HG02973 (cell line): ENCODE results near the gene PFDN4.

ENCODE experiments used
- ATAC-seq: cut with Tn5 transposase; IDR thresholded peaks from one replicate; pipeline ENCODE4 v1.9.1; 2021; ENCODE audit warnings: moderate library complexity; ENCODE audit not compliant: unreplicated experiment

The PFDN4 gene

GRCh38 chr20:54200487-54201267 is 7.2 kb upstream of the PFDN4 start:
- ATAC-seq: no peak

- no peak for ATAC-seq
Measured at GRCh38 chr20:54201268-54201846, 6.5 kb upstream of the PFDN4 start.

GRCh38 chr20:54203281-54203680 is 4.6 kb upstream of the PFDN4 start:
- no peak for ATAC-seq

- no peak for ATAC-seq
Measured at GRCh38 chr20:54204063-54204462, 3.8 kb upstream of the PFDN4 start.

GRCh38 chr20:54204481-54204880 is 3.4 kb upstream of the PFDN4 start:
- no peak for ATAC-seq

- no peak for ATAC-seq
Measured at GRCh38 chr20:54205450-54205849, 2.4 kb upstream of the PFDN4 start.

GRCh38 chr20:54207053-54207742 is 689 bp upstream of the PFDN4 start:
- no peak for ATAC-seq

- ATAC-seq: no peak
Measured at GRCh38 chr20:54208548-54209176, 775 bp downstream of the PFDN4 start.

- no peak for ATAC-seq
Measured at GRCh38 chr20:54209216-54209813, 1.4 kb downstream of the PFDN4 start.

- no peak for ATAC-seq
Measured at GRCh38 chr20:54212226-54212625, 4.3 kb downstream of the PFDN4 start.

GRCh38 chr20:54212871-54213270 is 5.0 kb downstream of the PFDN4 start:
- ATAC-seq: no peak

GRCh38 chr20:54214566-54214965 is 6.7 kb downstream of the PFDN4 start:
- ATAC-seq: no peak

GRCh38 chr20:54215157-54215789 is 7.4 kb downstream of the PFDN4 start:
- ATAC-seq: no peak

GRCh38 chr20:54217762-54218161 is 9.9 kb downstream of the PFDN4 start:
- ATAC-seq: no peak

- ATAC-seq: no peak
Measured at GRCh38 chr20:54218470-54218869, 10.6 kb downstream of the PFDN4 start.

- no peak for ATAC-seq
Measured at GRCh38 chr20:54219751-54220426, 12.0 kb downstream of the PFDN4 start.

GRCh38 chr20:54220722-54221121 is 12.8 kb downstream of the PFDN4 start:
- no peak for ATAC-seq

- no peak for ATAC-seq
Measured at GRCh38 chr20:54221353-54221752, 13.5 kb downstream of the PFDN4 start.

GRCh38 chr20:54221996-54222890 is 14.4 kb downstream of the PFDN4 start:
- ATAC-seq: no peak
